Mucosa of stomach (tissue), 1 donor: ENCODE results near the gene COQ10A.
"Not testable (repeated sequence)": the region's sequence is repeated elsewhere in the genome, so short reads cannot be mapped to it uniquely, and the experiment has no call there.

Experiments used
- H3K27me3 ChIP-seq: one replicate; pipeline ENCODE4 v1.7.0; 2013; ENCODE audit warnings: mild to moderate bottlenecking, low read length; ENCODE audit not compliant: control insufficient read depth, insufficient read depth
- H3K36me3 ChIP-seq: one replicate; pipeline ENCODE4 v1.7.0; 2013; ENCODE audit warnings: low read length; ENCODE audit not compliant: control insufficient read depth, insufficient read depth
- H3K4me1 ChIP-seq: one replicate; pipeline ENCODE4 v1.7.0; 2013; ENCODE audit warnings: mild to moderate bottlenecking, low read length; ENCODE audit not compliant: control insufficient read depth, insufficient read depth
- H3K4me3 ChIP-seq: one replicate; pipeline ENCODE4 v1.7.0; 2013; ENCODE audit warnings: low read length
- H3K9ac ChIP-seq: one replicate; pipeline ENCODE4 v1.7.0; 2013; ENCODE audit warnings: mild to moderate bottlenecking, low read length, moderate library complexity
- H3K9me3 ChIP-seq: one replicate; pipeline ENCODE4 v1.7.0; 2013; ENCODE audit warnings: mild to moderate bottlenecking, low read length, moderate library complexity; ENCODE audit not compliant: control insufficient read depth
- donor health status: Pancreatic carcinoma.

COQ10A gene

GRCh38 chr12:56262955-56263354 lies 3.8 kb upstream of the COQ10A start:
- not testable (repeated sequence) for H3K27me3 ChIP-seq, H3K9me3 ChIP-seq

DNA sequence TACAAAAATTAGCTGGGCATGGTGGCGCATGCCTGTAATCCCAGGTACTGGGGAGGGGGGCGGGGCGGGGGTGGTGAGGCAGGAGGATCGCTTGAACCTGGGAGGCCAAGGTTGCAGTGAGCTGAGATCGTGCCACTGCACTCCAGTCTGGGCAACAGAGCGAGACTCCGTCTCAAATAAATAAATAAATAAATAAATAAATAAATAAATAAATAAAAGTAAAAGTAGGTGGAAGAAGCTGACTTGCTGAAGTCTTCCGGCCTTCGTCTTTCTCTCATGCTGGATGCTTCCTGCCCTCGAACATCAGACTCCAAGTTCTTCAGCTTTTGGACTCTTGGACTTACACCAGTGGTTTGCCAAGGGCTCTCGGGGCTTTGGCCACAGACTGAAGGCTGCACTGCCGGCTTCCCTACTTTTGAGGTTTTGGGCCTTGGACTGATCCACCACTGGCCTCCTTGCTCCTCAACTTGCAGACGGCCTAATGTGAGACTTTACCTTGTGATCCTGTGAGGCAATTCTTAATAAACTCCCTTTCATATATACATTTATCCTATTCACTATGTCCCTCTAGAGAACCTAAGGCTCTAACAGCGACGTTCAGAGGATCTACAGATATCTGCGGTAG lies 562 bp upstream of the COQ10A start:
- H3K9ac ChIP-seq, result peak overlapping the region; percentile 82
- H3K9me3 ChIP-seq, H3K27me3 ChIP-seq, H3K4me1 ChIP-seq, H3K36me3 ChIP-seq: not testable (repeated sequence)
- H3K4me3 ChIP-seq, result peak overlapping the region; percentile 75

More at GRCh38 chr12:56262955-56263354, 3.8 kb upstream of the COQ10A start:
- not testable (repeated sequence) for H3K9ac ChIP-seq, H3K36me3 ChIP-seq, H3K4me3 ChIP-seq, H3K4me1 ChIP-seq

DNA sequence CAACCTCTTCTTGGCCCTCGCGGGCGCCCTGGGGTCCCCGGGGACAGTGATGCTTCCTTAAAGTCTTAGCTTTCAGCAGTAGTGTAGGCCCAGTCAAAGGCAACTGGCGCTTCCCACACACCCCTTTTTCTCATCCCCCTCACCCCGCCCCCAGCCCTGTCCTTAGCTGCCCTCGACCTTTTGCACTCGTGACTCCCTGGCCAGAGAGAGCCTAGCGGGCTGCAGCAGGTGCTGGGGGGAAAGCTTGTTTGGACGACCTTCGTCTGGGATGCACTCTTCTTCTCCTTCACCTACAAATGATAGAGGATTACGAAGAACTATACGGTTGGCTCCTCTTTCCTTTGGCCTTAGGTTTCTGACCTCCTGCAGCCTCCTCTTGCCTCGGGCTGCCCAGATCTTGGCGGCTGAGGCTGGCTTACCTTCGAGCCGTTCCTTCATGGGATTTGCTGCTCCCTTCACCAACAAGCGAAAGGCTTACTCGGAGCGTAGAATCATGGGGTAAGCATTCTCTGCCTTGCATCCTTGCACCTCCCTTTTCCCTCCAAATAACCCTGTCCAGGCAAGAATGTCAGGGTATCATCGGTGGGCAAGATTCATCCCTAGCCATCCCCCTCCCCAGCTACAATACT lies 815 bp downstream of the COQ10A start:
- no peaks in the 10 kb centered on the region for H3K27me3 ChIP-seq
- H3K36me3 ChIP-seq, result no peaks in the 10 kb centered on the region
- H3K4me1 ChIP-seq, result peaks cover 5% of the 10 kb centered on the region
- H3K4me3 ChIP-seq, result peak overlapping the region; percentile 75
- no peaks in the 10 kb centered on the region for H3K9me3 ChIP-seq
- H3K9ac ChIP-seq, result peak overlapping the region; percentile 82

DNA sequence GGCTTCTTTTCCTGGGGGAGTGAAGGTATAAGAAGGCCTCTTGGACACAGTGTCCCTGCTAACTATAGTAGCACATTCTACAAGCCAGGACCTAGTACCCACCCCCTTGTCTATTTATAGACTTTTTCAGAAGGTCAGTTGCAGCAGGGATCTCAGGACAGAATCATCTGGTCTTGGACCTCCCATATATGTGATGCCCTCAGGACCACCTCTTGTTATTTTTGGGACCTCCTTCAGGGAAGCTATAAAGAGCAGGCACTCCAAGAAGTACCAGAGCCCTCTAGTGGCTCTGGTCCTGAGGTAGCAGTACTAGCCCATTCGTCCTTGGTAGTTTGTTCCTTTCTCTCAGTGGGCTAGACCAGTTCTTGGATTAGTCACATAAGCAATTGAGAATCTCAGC lies 4.3 kb downstream of the COQ10A start:
- Histone ChIP-seq H3K4me1 (peaks cover 5% of the 10 kb centered on the region), H3K9ac (no peak overlapping the region), H3K9me3 (no peaks in the 10 kb centered on the region), H3K36me3 (peaks cover 6% of the 10 kb centered on the region), H3K27me3 (no peaks in the 10 kb centered on the region), H3K4me3 (no peak overlapping the region)

DNA sequence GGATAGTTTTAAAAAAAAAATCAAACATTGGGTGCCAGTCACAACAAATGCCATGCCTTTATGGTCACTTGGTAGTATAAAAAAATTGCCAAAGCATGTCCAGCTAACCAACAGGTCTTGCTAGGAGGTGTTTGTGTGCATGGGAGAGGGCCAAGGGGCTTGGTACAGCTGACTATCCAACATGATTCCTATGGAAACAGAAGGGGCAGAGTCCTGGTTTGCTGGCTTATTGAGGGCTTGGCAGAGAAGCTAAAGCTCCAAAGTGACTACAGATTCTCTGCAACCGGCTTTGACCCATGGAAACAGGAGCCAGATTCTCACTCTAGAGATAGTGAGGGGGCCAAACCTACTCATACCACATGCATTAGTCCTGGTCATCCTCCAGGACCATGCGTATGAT lies 5.7 kb downstream of the COQ10A start:
- H3K9ac ChIP-seq, H3K4me3 ChIP-seq, H3K4me1 ChIP-seq, H3K27me3 ChIP-seq, H3K9me3 ChIP-seq, H3K36me3 ChIP-seq: not testable (repeated sequence)

GRCh38 chr12:56274299-56274698 lies 7.6 kb downstream of the COQ10A start:
- Histone ChIP-seq H3K27me3 (no peaks in the 10 kb centered on the region), H3K4me1 (no peaks in the 10 kb centered on the region), H3K36me3 (peaks cover 6% of the 10 kb centered on the region), H3K9ac (no peak overlapping the region), H3K4me3 (no peak overlapping the region), H3K9me3 (no peaks in the 10 kb centered on the region)

DNA sequence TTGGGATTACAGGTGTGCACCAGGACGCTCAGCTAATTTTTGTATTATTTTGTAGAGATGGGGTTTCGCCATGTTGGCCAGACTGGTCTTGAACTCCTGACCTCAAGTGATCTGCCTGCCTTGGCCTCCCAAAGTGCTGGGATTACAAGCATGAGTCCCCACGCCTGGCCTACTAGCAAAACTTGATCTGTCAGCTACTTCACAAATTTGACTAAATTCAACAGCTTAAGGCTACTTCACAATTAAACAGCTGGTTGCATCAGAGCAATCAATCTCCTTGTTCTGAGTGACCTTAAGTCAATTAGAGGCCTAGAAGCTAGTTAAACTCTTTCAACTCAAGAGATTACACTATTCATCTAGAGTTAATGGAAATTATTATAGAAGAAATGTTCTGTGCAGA lies 12.2 kb downstream of the COQ10A start:
- H3K36me3 ChIP-seq, result no peaks in the 10 kb centered on the region
- no peaks in the 10 kb centered on the region for H3K4me1 ChIP-seq
- H3K9me3 ChIP-seq, result no peaks in the 10 kb centered on the region
- no peak overlapping the region for H3K9ac ChIP-seq
- no peaks in the 10 kb centered on the region for H3K27me3 ChIP-seq
- no peak overlapping the region for H3K4me3 ChIP-seq

- H3K9ac ChIP-seq, result no peak overlapping the region
- H3K27me3 ChIP-seq, result no peaks in the 10 kb centered on the region
- H3K9me3 ChIP-seq, result no peaks in the 10 kb centered on the region
- no peaks in the 10 kb centered on the region for H3K36me3 ChIP-seq
- no peaks in the 10 kb centered on the region for H3K4me1 ChIP-seq
- no peak overlapping the region for H3K4me3 ChIP-seq
Measured at GRCh38 chr12:56280849-56281248, 14.1 kb downstream of the COQ10A start.

DNA sequence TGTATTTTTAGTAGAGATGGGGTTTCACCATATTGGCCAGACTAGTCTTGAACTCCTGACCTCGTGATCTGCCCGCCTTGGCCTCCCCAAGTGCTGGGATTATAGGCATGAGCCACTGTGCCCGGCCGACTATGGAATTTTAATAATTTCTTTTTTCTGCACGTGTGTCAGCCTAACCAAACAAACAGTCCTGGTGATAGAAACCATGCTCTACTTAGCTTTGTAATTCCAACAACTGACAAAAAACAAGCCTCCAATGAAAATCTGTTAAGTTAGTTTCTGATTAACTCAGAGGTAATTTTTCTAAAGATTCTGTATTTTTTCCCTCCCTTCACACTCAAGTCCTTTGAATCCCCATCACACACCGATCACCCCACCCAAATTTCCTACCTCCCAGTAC lies 15.3 kb downstream of the COQ10A start:
- Histone ChIP-seq H3K9ac (no peak overlapping the region), H3K27me3 (no peaks in the 10 kb centered on the region), H3K4me3 (no peak overlapping the region), H3K36me3 (no peaks in the 10 kb centered on the region), H3K4me1 (no peaks in the 10 kb centered on the region), H3K9me3 (no peaks in the 10 kb centered on the region)

GRCh38 chr12:56282579-56282978 lies 15.8 kb downstream of the COQ10A start:
- Histone ChIP-seq H3K4me3 (no peak overlapping the region), H3K36me3 (no peaks in the 10 kb centered on the region), H3K4me1 (no peaks in the 10 kb centered on the region), H3K9me3 (no peaks in the 10 kb centered on the region), H3K9ac (no peak overlapping the region), H3K27me3 (no peaks in the 10 kb centered on the region)

GRCh38 chr12:56284263-56284662 lies 17.5 kb downstream of the COQ10A start:
- not testable (repeated sequence) for H3K4me3 ChIP-seq, H3K36me3 ChIP-seq, H3K9ac ChIP-seq, H3K9me3 ChIP-seq, H3K27me3 ChIP-seq, H3K4me1 ChIP-seq

GRCh38 chr12:56286044-56286830 lies 19.5 kb downstream of the COQ10A start:
- H3K4me1 ChIP-seq, result no peaks in the 10 kb centered on the region
- H3K4me3 ChIP-seq, result no peak overlapping the region
- H3K9ac ChIP-seq, result no peak overlapping the region
- H3K9me3 ChIP-seq, result no peaks in the 10 kb centered on the region
- H3K27me3 ChIP-seq, result no peaks in the 10 kb centered on the region
- H3K36me3 ChIP-seq, result no peaks in the 10 kb centered on the region
